GM18909 (cell line): ENCODE data around the gene GRIN2A.

ENCODE experiments used
- ATAC-seq: cut with Tn5 transposase; IDR thresholded peaks from one replicate; pipeline ENCODE4 v1.9.1; 2021; ENCODE audit warnings: mild to moderate bottlenecking; ENCODE audit not compliant: unreplicated experiment, poor library complexity

Gene GRIN2A

DNA sequence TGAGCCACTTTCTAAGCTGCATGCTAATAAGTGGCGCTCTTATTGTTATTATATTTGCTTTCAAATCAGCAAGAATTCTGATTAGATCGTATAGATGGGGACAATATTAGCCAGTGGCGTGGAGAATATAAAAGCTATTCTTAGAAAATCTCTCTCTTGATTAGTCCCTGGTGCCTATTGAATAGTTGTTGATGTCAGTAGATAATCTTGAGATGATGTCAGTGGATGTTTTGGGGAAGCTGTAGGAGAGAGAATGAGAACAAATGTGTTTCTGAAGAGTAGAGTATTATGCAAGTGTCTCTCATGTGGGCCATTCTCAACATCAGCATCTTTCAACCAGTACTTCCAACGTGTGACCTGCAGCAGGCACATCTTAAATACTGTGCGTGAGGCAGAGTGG is 445.7 kb downstream of the GRIN2A start:
- no peak for ATAC-seq

GRCh38 chr16:9723136-9723535 is 459.1 kb downstream of the GRIN2A start:
- no peak for ATAC-seq

- no peak for ATAC-seq
Measured at GRCh38 chr16:9713907-9714306, 468.3 kb downstream of the GRIN2A start.

- no peak for ATAC-seq
Measured at GRCh38 chr16:9713156-9713555, 469.1 kb downstream of the GRIN2A start.

GRCh38 chr16:9708972-9709620 is 473.1 kb downstream of the GRIN2A start:
- no peak for ATAC-seq

- ATAC-seq: no peak
Measured at GRCh38 chr16:9706217-9706836, 475.9 kb downstream of the GRIN2A start.

GRCh38 chr16:9703731-9704130 is 478.5 kb downstream of the GRIN2A start:
- ATAC-seq: no peak
